AG04449 (cell line): Measurements from ENCODE around the gene FAM13C.

Experiments
- CTCF ChIA-PET: fragments of 350-600 bp; formaldehyde crosslinking; extraction: SDS; loops from one replicate; lab custom pipeline; 2021; ENCODE audit warnings: antibody characterized with exemption; lab: Yijun Ruan, JAX
- POLR2A ChIA-PET: fragments of 400-600, 350-600 bp; formaldehyde crosslinking; extraction: SDS; loops from one replicate; lab custom pipeline; 2020; ENCODE audit warnings: antibody characterized with exemption, inconsistent platforms; lab: Yijun Ruan, JAX
- DNase-seq: peaks from one replicate; pipeline ENCODE4 v3.0.0-alpha.2; 2010; ENCODE audit warnings: low read depth, low spot score
- H3K4me3 ChIP-seq: 2 replicates; pipeline ENCODE4 v1.5.1; 2011; ENCODE audit warnings: low read depth, mild to moderate bottlenecking, control low read depth, low read length
- TF ChIP-seq, protein P1 (sequence below): IDR thresholded peaks from one replicate; pipeline ENCODE4 v1.5.1; 2011; ENCODE audit warnings: mild to moderate bottlenecking, moderate library complexity, low read length, control low read depth, inconsistent platforms; ENCODE audit not compliant: insufficient read depth; ENCODE audit errors: missing control alignments

FAM13C gene

GRCh38 chr10:59206204-59206720 is 156.1 kb downstream of the FAM13C start:
- ChIA-PET CTCF (no interaction called here), POLR2A (no interaction called here)
- no peak for DNase-seq
- no peak overlapping the region for H3K4me3 ChIP-seq
- TF ChIP-seq, protein P1, sequence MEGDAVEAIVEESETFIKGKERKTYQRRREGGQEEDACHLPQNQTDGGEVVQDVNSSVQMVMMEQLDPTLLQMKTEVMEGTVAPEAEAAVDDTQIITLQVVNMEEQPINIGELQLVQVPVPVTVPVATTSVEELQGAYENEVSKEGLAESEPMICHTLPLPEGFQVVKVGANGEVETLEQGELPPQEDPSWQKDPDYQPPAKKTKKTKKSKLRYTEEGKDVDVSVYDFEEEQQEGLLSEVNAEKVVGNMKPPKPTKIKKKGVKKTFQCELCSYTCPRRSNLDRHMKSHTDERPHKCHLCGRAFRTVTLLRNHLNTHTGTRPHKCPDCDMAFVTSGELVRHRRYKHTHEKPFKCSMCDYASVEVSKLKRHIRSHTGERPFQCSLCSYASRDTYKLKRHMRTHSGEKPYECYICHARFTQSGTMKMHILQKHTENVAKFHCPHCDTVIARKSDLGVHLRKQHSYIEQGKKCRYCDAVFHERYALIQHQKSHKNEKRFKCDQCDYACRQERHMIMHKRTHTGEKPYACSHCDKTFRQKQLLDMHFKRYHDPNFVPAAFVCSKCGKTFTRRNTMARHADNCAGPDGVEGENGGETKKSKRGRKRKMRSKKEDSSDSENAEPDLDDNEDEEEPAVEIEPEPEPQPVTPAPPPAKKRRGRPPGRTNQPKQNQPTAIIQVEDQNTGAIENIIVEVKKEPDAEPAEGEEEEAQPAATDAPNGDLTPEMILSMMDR, result no peak
